IMR-90 (cell line): ENCODE measurements around the gene GNAT1. TPM values are rescaled to one million over a fixed set of nuclear protein-coding genes. Genes with fewer than 3 reads are reported as not detected.

ENCODE experiments used
- ATAC-seq: fragments of 200-7000 bp; cut with Tn5 transposase; 2 replicates; pipeline ENCODE4 v1.9.1; 2020; ENCODE audit warnings: low read depth, mild to moderate bottlenecking, moderate library complexity
- BruUV-seq: library from RNA; stranded (reverse); fragments of 400-500 nt; replicated peaks from 2 replicates; lab custom pipeline; 2021; lab: Mats Ljungman, UMichigan
- CTCF ChIA-PET: fragments of 300-600 bp; formaldehyde crosslinking; extraction: SDS; loops from one replicate; lab custom pipeline; 2021; ENCODE audit warnings: antibody characterized with exemption; lab: Yijun Ruan, JAX
- POLR2A ChIA-PET: fragments of 300-600 bp; sonication (Branson Sonifier 250); formaldehyde crosslinking; loops from one replicate; lab custom pipeline; 2022; ENCODE audit warnings: antibody characterized with exemption; ENCODE audit not compliant: unreplicated experiment; lab: Charles Lee
- DNase-seq: peaks from one replicate; pipeline ENCODE4 v3.0.0; 2013
- H2AFZ ChIP-seq: replicated peaks from 2 replicates; pipeline ENCODE3; 2013; ENCODE audit warnings: low read length, mild to moderate bottlenecking; ENCODE audit not compliant: poor library complexity
- H2AK5ac ChIP-seq: 2 replicates; pipeline ENCODE4 v1.6.1; 2013; ENCODE audit warnings: low read depth, low read length, inconsistent platforms
- H2AK9ac ChIP-seq: replicated peaks from 2 replicates; pipeline ENCODE3; 2013; ENCODE audit warnings: mild to moderate bottlenecking, low read depth, low read length, moderate library complexity; ENCODE audit not compliant: poor library complexity
- H2BK120ac ChIP-seq: 2 replicates; pipeline ENCODE4 v1.6.1; 2013; ENCODE audit warnings: low read depth, low read length, inconsistent platforms
- H2BK15ac ChIP-seq: 3 replicates; pipeline ENCODE4 v1.6.1; 2013; ENCODE audit warnings: low read depth, low read length, inconsistent platforms
- H2BK20ac ChIP-seq: 2 replicates; pipeline ENCODE4 v1.6.1; 2013; ENCODE audit warnings: low read depth, mild to moderate bottlenecking, inconsistent platforms, low read length, moderate library complexity
- H2BK5ac ChIP-seq: 2 replicates; pipeline ENCODE4 v1.6.1; 2013; ENCODE audit warnings: mild to moderate bottlenecking, low read depth, low read length, inconsistent platforms; ENCODE audit not compliant: poor library complexity, severe bottlenecking
- H3K14ac ChIP-seq: replicated peaks from 2 replicates; pipeline ENCODE4 v1.6.1; 2013; ENCODE audit warnings: low read depth, low read length, inconsistent platforms
- H3K18ac ChIP-seq: 2 replicates; pipeline ENCODE4 v1.6.1; 2013; ENCODE audit warnings: low read depth, low read length, control low read depth
- H3K23ac ChIP-seq: 2 replicates; pipeline ENCODE4 v1.6.1; 2013; ENCODE audit warnings: low read depth, low read length, inconsistent platforms
- H3K27ac ChIP-seq: 2 replicates; pipeline ENCODE4 v1.5.1; 2013; ENCODE audit warnings: mild to moderate bottlenecking, control low read depth, low read length; ENCODE audit not compliant: insufficient read depth
- H3K27me3 ChIP-seq: 2 replicates; pipeline ENCODE4 v1.6.1; 2013; ENCODE audit warnings: low read length; ENCODE audit not compliant: control insufficient read depth, insufficient read depth
- H3K36me3 ChIP-seq: 2 replicates; pipeline ENCODE4 v1.6.1; 2013; ENCODE audit warnings: low read length, mixed read lengths; ENCODE audit not compliant: control insufficient read depth, insufficient read depth
- H3K4ac ChIP-seq: 2 replicates; pipeline ENCODE4 v1.6.1; 2013; ENCODE audit warnings: low read depth, low read length, inconsistent platforms
- H3K4me1 ChIP-seq: 2 replicates; pipeline ENCODE4 v1.6.1; 2013; ENCODE audit warnings: low read length, mixed read lengths; ENCODE audit not compliant: control insufficient read depth, insufficient read depth
- H3K4me2 ChIP-seq: 2 replicates; pipeline ENCODE4 v1.6.1; 2013; ENCODE audit warnings: low read depth, mild to moderate bottlenecking, control low read depth, low read length, moderate library complexity
- H3K4me3 ChIP-seq: 2 replicates; pipeline ENCODE4 v1.5.1; 2013; ENCODE audit warnings: low read depth, mild to moderate bottlenecking, control low read depth, low read length, moderate library complexity; ENCODE audit not compliant: insufficient read depth
- H3K56ac ChIP-seq: 2 replicates; pipeline ENCODE4 v1.6.1; 2013; ENCODE audit warnings: low read length, inconsistent platforms; ENCODE audit not compliant: insufficient read depth; ENCODE audit errors: extremely low read depth
- H3K79me1 ChIP-seq, 2 experiments: 2 replicates each; pipeline ENCODE4 v1.6.1; 2013; ENCODE audit warnings: low read length in 2 of 2, inconsistent platforms in 1 of 2, low read depth in 1 of 2
- H3K9ac ChIP-seq: 2 replicates; pipeline ENCODE4 v1.6.1; 2013; ENCODE audit warnings: low read depth, low read length, control low read depth
- H3K9me1 ChIP-seq: 2 replicates; pipeline ENCODE4 v1.6.1; 2013; ENCODE audit warnings: low read length, inconsistent platforms; ENCODE audit not compliant: insufficient read depth
- H3K9me3 ChIP-seq: 2 replicates; pipeline ENCODE4 v1.6.1; 2013; ENCODE audit warnings: low read length; ENCODE audit not compliant: control insufficient read depth, insufficient read depth
- H4K20me1 ChIP-seq: 2 replicates; pipeline ENCODE4 v1.6.1; 2013; ENCODE audit warnings: low read length, inconsistent platforms; ENCODE audit not compliant: insufficient read depth
- H4K5ac ChIP-seq: 2 replicates; pipeline ENCODE4 v1.6.1; 2013; ENCODE audit warnings: mild to moderate bottlenecking, low read depth, low read length, control low read depth
- H4K8ac ChIP-seq, 2 experiments: 2 replicates each; pipeline ENCODE4 v1.6.1; 2013; ENCODE audit warnings: low read depth in 2 of 2, low read length in 2 of 2, control low read depth in 1 of 2, inconsistent platforms in 1 of 2
- H4K91ac ChIP-seq: 2 replicates; pipeline ENCODE4 v1.6.1; 2013; ENCODE audit warnings: low read depth, low read length, inconsistent platforms; ENCODE audit not compliant: insufficient read depth
- BHLHE40 ChIP-seq: fragments of 150-350 bp; IDR thresholded peaks from 2 replicates; pipeline ENCODE4 v1.6.1; 2016; ENCODE audit warnings: mild to moderate bottlenecking, low read depth, low read length
- CEBPB ChIP-seq: IDR thresholded peaks from 2 replicates; pipeline ENCODE4 v1.6.1; 2012; ENCODE audit warnings: low read depth, low read length, improper control_type of control experiment
- ELK1 ChIP-seq: fragments of 150-350 bp; IDR thresholded peaks from 2 replicates; pipeline ENCODE4 v1.6.1; 2016; ENCODE audit warnings: low read depth, mild to moderate bottlenecking, low read length, moderate library complexity, borderline replicate concordance
- FOS ChIP-seq: fragments of 150-350 bp; IDR thresholded peaks from 2 replicates; pipeline ENCODE4 v1.6.1; 2016; ENCODE audit warnings: low read depth, low read length
- MAZ ChIP-seq: IDR thresholded peaks from 2 replicates; pipeline ENCODE4 v1.6.1; 2012; ENCODE audit warnings: low read depth, mild to moderate bottlenecking, low read length, improper control_type of control experiment, moderate library complexity, borderline replicate concordance
- NFE2L2 ChIP-seq: fragments of 150-350 bp; IDR thresholded peaks from 2 replicates; pipeline ENCODE4 v1.6.1; 2016; ENCODE audit warnings: low read depth, mild to moderate bottlenecking, low read length
- RAD21 ChIP-seq: IDR thresholded peaks from 2 replicates; pipeline ENCODE4 v1.6.1; 2012; ENCODE audit warnings: low read length, improper control_type of control experiment
- RCOR1 ChIP-seq: IDR thresholded peaks from 2 replicates; pipeline ENCODE4 v1.6.1; 2012; ENCODE audit warnings: mild to moderate bottlenecking, low read length, improper control_type of control experiment; ENCODE audit not compliant: insufficient replicate concordance
- RFX5 ChIP-seq: IDR thresholded peaks from 2 replicates; pipeline ENCODE4 v1.8.0; 2012; ENCODE audit warnings: low read depth, mild to moderate bottlenecking, low read length, moderate library complexity
- SMC3 ChIP-seq: fragments of 150-350 bp; IDR thresholded peaks from 2 replicates; pipeline ENCODE4 v1.6.1; 2016; ENCODE audit warnings: low read depth, mild to moderate bottlenecking, antibody characterized with exemption, low read length, moderate library complexity
- USF2 ChIP-seq: fragments of 150-350 bp; IDR thresholded peaks from 2 replicates; pipeline ENCODE4 v1.6.1; 2017; ENCODE audit warnings: mild to moderate bottlenecking, antibody characterized with exemption, low read length, low read depth
- WGBS, 2 experiments: methylation state at CpG; one replicate each; pipeline versions ENCODE4 v1.1.5 to v1.1.7; 2013; ENCODE audit warnings: missing lambda C conversion rate in 2 of 2; ENCODE audit not compliant: insufficient read length in 1 of 2; ENCODE audit errors: extremely low coverage in 2 of 2; 5-methylcytosine and 5-hydroxymethylcytosine counted together
- dilution Hi-C: fragments of 300-500 bp; cut with HindIII; formaldehyde crosslinking; loops from one replicate; pipeline ENCODE4 v1.14.3; 2018; ENCODE audit warnings: low sequenced_read_pairs; ENCODE audit not compliant: unreplicated experiment
- in situ Hi-C: fragments of 300-500 bp; cut with MboI; formaldehyde crosslinking; loops from 3 replicates; pipeline ENCODE4 v1.14.3; 2019; ENCODE audit warnings: low sequenced_read_pairs, inconsistent platforms, mixed read lengths
- intact Hi-C: fragments of 100-400 bp; cut with micrococcal nuclease; formaldehyde crosslinking; loops from 2 replicates; pipeline ENCODE4 v1.10.0; 2022
- polyA plus RNA-seq, 3 experiments: library from polyadenylated mRNA; depleted of rRNA; stranded (reverse); fragments of >200 nt; gene quantifications; 2 replicates each; pipeline ENCODE4 v1.2.3, GENCODE V29; 2012; ENCODE audit warnings: low replicate concordance in 1 of 3
- total RNA-seq: library from RNA; depleted of rRNA; stranded (reverse); fragments of >200 nt; gene quantifications from 2 replicates; pipeline ENCODE4 v1.2.3, GENCODE V29; 2012
- TF ChIP-seq, protein P1 (sequence below): conservative IDR thresholded peaks from 2 replicates; pipeline ENCODE4 v1.5.1; 2012; ENCODE audit warnings: mild to moderate bottlenecking, low read depth, low read length, improper control_type of control experiment

Gene GNAT1
- total and polyA plus RNA-seq, 2 of the 4 experiments (the other 2 are of a cell fraction) = not detected

DNA sequence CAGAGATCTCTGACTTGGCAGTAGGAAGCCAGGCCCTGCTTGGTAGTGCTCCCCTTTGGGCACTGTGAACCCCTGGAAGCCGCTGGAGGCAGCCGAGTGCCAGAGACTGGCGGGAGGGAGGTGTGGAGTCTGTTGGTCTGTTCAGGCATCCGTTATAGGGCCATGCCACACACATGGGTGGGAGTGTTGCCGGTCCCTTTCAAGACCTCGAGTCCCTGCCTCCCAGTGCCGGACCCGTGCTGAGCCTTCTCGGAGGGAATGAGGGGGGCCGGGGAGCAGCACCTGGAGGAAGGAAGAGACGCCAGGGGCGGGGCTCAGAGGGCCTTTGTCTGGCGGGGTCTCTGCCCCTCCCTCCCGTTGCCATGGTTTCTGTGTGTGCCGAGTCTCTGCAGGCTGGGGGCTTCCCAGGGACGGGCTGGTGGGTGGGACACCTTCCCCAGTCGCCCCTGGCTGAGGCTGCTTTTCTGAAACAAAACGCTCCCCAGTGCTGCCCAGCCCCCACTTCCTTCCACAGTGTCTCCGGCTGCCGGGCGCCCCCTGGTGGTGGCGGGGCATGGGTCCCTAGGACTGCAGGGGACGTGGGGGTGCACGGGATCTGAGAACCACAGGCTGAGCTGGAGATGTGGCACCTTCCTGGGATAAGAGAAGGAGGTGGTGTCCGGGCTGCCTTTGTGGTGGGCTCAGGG lies 54.6 kb downstream of the GNAT1 start:
- Histone ChIP-seq H2BK5ac (peak overlapping the region; percentile 81), H2AK5ac (peak overlapping the region; percentile 98), H2AFZ (peak overlapping the region; percentile 86), H3K27me3 (no peaks in the 10 kb centered on the region), H3K23ac (peak overlapping the region; percentile 57; the same call in 1 of the 2 replicates), H4K91ac (peak overlapping the region; percentile 85), H3K27ac (peak overlapping the region; percentile 86), H3K4me3 (peak overlapping the region; percentile 19), H3K9me3 (no peaks in the 10 kb centered on the region), H3K79me1 (peaks cover 9 to 87% of the 10 kb centered on the region in 2 experiments), H2AK9ac (peak overlapping the region; percentile 98), H3K36me3 (peaks cover 22% of the 10 kb centered on the region), H3K9me1 (peaks cover 15% of the 10 kb centered on the region; the same call in 1 of the 2 replicates), H2BK20ac (peak overlapping the region; percentile 8), H3K14ac (peak overlapping the region; percentile 80), H3K56ac (peak overlapping the region; percentile 65; the same call in 1 of the 2 replicates), H2BK120ac (peak overlapping the region; percentile 17), H3K4me2 (peak overlapping the region; percentile 72), H3K9ac (peak overlapping the region; percentile 61), H4K8ac (peak overlapping the region; percentile 90 to 98), H4K20me1 (peaks cover 86% of the 10 kb centered on the region), H2BK15ac (peak overlapping the region; percentile 14; the same call in 1 of the 3 replicates), H3K18ac (no peak overlapping the region; the same call in 1 of the 2 replicates), H4K5ac (peak overlapping the region; percentile 60), H3K4ac (peak overlapping the region; percentile 91), H3K4me1 (peaks cover 68% of the 10 kb centered on the region)
- ATAC-seq = peak; percentile 90
- DNase-seq = peak; percentile 78
- dilution Hi-C loops (no loop called here), intact Hi-C loops (loop anchor here (1.0 kb wide), 1 partner anchor 19 kb away; no protein-coding TSS in a partner anchor), in situ Hi-C loops (no loop called here)
- TF ChIP-seq USF2 = no peak
- no peak for TF ChIP-seq CEBPB
- TF ChIP-seq BHLHE40 = peak; percentile 82
- TF ChIP-seq SMC3 = peak; percentile 88
- no peak for TF ChIP-seq FOS
- TF ChIP-seq, protein P1, sequence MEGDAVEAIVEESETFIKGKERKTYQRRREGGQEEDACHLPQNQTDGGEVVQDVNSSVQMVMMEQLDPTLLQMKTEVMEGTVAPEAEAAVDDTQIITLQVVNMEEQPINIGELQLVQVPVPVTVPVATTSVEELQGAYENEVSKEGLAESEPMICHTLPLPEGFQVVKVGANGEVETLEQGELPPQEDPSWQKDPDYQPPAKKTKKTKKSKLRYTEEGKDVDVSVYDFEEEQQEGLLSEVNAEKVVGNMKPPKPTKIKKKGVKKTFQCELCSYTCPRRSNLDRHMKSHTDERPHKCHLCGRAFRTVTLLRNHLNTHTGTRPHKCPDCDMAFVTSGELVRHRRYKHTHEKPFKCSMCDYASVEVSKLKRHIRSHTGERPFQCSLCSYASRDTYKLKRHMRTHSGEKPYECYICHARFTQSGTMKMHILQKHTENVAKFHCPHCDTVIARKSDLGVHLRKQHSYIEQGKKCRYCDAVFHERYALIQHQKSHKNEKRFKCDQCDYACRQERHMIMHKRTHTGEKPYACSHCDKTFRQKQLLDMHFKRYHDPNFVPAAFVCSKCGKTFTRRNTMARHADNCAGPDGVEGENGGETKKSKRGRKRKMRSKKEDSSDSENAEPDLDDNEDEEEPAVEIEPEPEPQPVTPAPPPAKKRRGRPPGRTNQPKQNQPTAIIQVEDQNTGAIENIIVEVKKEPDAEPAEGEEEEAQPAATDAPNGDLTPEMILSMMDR = peak; percentile 97
- no peak for TF ChIP-seq RCOR1
- peak; percentile 75 for TF ChIP-seq RAD21
- TF ChIP-seq NFE2L2 = no peak
- no peak for TF ChIP-seq RFX5
- TF ChIP-seq ELK1 = no peak
- TF ChIP-seq MAZ = peak; percentile 80
- ChIA-PET POLR2A (interaction anchor here (0.6 to 1.0 kb wide), 2 partner anchors 10 to 64 kb away, joined by 3 to 6 read pairs; partner anchors contain the start of gene GNAI2), CTCF (interaction anchor here (0.6 to 1.1 kb wide), 10 partner anchors 9 to 135 kb away, joined by 3 to 8 read pairs (median 5); partner anchors contain the start of genes GNAI2 and SEMA3B)
- WGBS, 2 experiments = 0% methylated on average over 3 of the region's 25 CpGs; no CpG with 5 or more reads in 1 of the 2 experiments
- no TSS peak for BruUV-seq
